Esophagus squamous epithelium (tissue), 5 donors: Measurements from ENCODE around the gene DENND4B. TPM values are rescaled to one million over a fixed set of nuclear protein-coding genes. Genes with fewer than 3 reads are reported as not detected.
"Not testable (repeated sequence)": the region's sequence is repeated elsewhere in the genome, so short reads cannot be mapped to it uniquely, and the experiment has no call there.

Experiments used
- DNase-seq: peaks from one replicate; lab custom pipeline; 2025; lab: John Stamatoyannopoulos, UW
- H3K27ac ChIP-seq, 4 donors: fragments of 200-600 bp; sonication (generic); one replicate each; pipeline ENCODE4 v1.5.1; 2016 to 2019; ENCODE audit warnings: mild to moderate bottlenecking in 1 of 4
- H3K27me3 ChIP-seq, 4 donors: fragments of 200-600 bp; sonication (generic); 1 replicate in 3 of 4; 2 replicates in 1 of 4; pipeline versions ENCODE4 v1.5.1 to v1.6.0; 2017 to 2021; ENCODE audit warnings: antibody characterized with exemption in 1 of 4
- H3K36me3 ChIP-seq, 3 donors: fragments of 200-600 bp; sonication (generic); one replicate each; pipeline ENCODE4 v1.5.1; 2016 to 2019
- H3K4me1 ChIP-seq, 3 donors: fragments of 200-600 bp; sonication (generic); one replicate each; pipeline ENCODE4 v1.5.1; 2017 to 2019
- H3K4me3 ChIP-seq, 4 donors: fragments of 200-600 bp; sonication (generic); 1 replicate in 3 of 4; 2 replicates in 1 of 4; pipeline ENCODE4 v1.5.1; 2016 to 2019; ENCODE audit warnings: mild to moderate bottlenecking in 2 of 4, moderate library complexity in 1 of 4
- H3K9me3 ChIP-seq, 3 donors: fragments of 200-600 bp; sonication (generic); one replicate each; pipeline ENCODE4 v1.5.1; 2016 to 2019
- CTCF ChIP-seq, 6 experiments: fragments of 450-650 bp in 4 of 6; fragments of 200-600 bp in 2 of 6; sonication (generic) in 2 of 6; IDR thresholded peaks; one replicate each; pipeline ENCODE4 v1.5.1; 2016 to 2019; ENCODE audit warnings: antibody characterized with exemption in 6 of 6, mild to moderate bottlenecking in 4 of 6, moderate library complexity in 4 of 6
- POLR2A ChIP-seq, 4 donors: fragments of 450-650 bp; IDR thresholded peaks; one replicate each; pipeline ENCODE4 v1.6.1; 2017; ENCODE audit warnings: antibody characterized with exemption in 4 of 4, mild to moderate bottlenecking in 4 of 4, moderate library complexity in 3 of 4
- WGBS, 2 donors: methylation state at CpG; one replicate each; pipeline ENCODE4 v1.1.5; 2018; 5-methylcytosine and 5-hydroxymethylcytosine counted together
- intact Hi-C: fragments of 100-400 bp; cut with DNase I; formaldehyde crosslinking; loops from one replicate; pipeline ENCODE4 v1.15.0; 2022
- total RNA-seq, 4 donors: library from RNA; depleted of rRNA; stranded (reverse); fragments of >200 nt; gene quantifications; one replicate each; pipeline ENCODE4 v1.1.0, GENCODE V29; 2016
- donor health status: DM: yes; HTN: yes; CAD: no.

DENND4B gene
- total RNA-seq, 4 donors from 2014 or later, result 5.9 to 31.7 (median 14.1) TPM

GRCh38 chr1:153985341-153985912 is 38.9 kb upstream of the DENND4B start:
- Histone ChIP-seq H3K9me3 (no peaks in the 10 kb centered on the region), H3K4me1 (peaks cover 8 to 39% (median 23%) of the 10 kb centered on the region in 3 donors), H3K27me3 (no peaks in the 10 kb centered on the region), H3K4me3 (peak overlapping the region; percentile 58 to 75 (median 68)), H3K36me3 (peaks cover 0 to 34% (median 8%) of the 10 kb centered on the region in 3 donors), H3K27ac (peak overlapping the region; percentile 83 to 97 (median 86))
- intact Hi-C loops, result loop anchor here (5.0 to 10.0 kb wide), 2 partner anchors 188 to 311 kb away; partner anchors contain the start of genes ILF2 and NPR1
- TF ChIP-seq POLR2A (IDR thresholded peaks at IDR 0.05) (peak in 1 of 4 donors; percentile 23), CTCF (IDR thresholded peaks at IDR 0.05) (no peak)
- 5 to 6% methylated on average over 7 of the region's 7 CpGs for WGBS, 2 donors
- no peak for DNase-seq

- no peak for DNase-seq
- Histone ChIP-seq H3K4me1 (peaks cover 4 to 33% (median 18%) of the 10 kb centered on the region in 3 donors), H3K36me3 (peaks cover 0 to 40% (median 8%) of the 10 kb centered on the region in 3 donors), H3K27me3 (no peaks in the 10 kb centered on the region), H3K4me3 (peak overlapping the region in 3 of 4 donors; percentile 64 to 75 (median 72)), H3K9me3 (no peaks in the 10 kb centered on the region), H3K27ac (peak overlapping the region in 3 of 4 donors; percentile 83 to 97 (median 89))
- 67 to 68% methylated on average over 6 of the region's 6 CpGs for WGBS, 2 donors
- TF ChIP-seq CTCF (IDR thresholded peaks at IDR 0.05) (no peak), POLR2A (IDR thresholded peaks at IDR 0.05) (no peak)
- intact Hi-C loops, result loop anchor here (10.0 kb wide), 1 partner anchor 310 kb away; the partner anchor contains the start of genes ILF2 and NPR1
Measured at GRCh38 chr1:153984123-153984894, 37.8 kb upstream of the DENND4B start.

- intact Hi-C loops, result loop anchor here (10.0 kb wide), 1 partner anchor 307 kb away; the partner anchor contains the start of genes ILF2 and NPR1
- not testable (repeated sequence) for H3K27me3 ChIP-seq, H3K4me3 ChIP-seq, H3K9me3 ChIP-seq, DNase-seq
- Histone ChIP-seq H3K36me3 (peaks cover 0 to 47% (median 8%) of the 10 kb centered on the region in 3 donors), H3K27ac (peak overlapping the region in 1 of 4 donors; percentile 3), H3K4me1 (peaks cover 10 to 44% (median 16%) of the 10 kb centered on the region in 3 donors)
- 88 to 95% methylated on average over 2 of the region's 2 CpGs for WGBS, 2 donors
Measured at GRCh38 chr1:153981735-153982134, 35.2 kb upstream of the DENND4B start.

GRCh38 chr1:153979091-153979490 is 32.6 kb upstream of the DENND4B start:
- intact Hi-C loops, result not testable (repeated sequence)
- peaks cover 8 to 70% (median 17%) of the 10 kb centered on the region in 3 donors for H3K36me3 ChIP-seq
- WGBS, 2 donors, result 84 to 96% methylated on average over 11 of the region's 12 CpGs

GRCh38 chr1:153978274-153978909 is 31.9 kb upstream of the DENND4B start:
- 48 to 54% methylated on average over 9 of the region's 9 CpGs for WGBS, 2 donors
- intact Hi-C loops, result no loop called here
- no peak for DNase-seq
- peaks cover 0 to 32% (median 19%) of the 10 kb centered on the region in 3 donors for H3K4me1 ChIP-seq
- peak overlapping the region; percentile 90 to 94 (median 94) for H3K27ac ChIP-seq
- peaks cover 8 to 72% (median 22%) of the 10 kb centered on the region in 3 donors for H3K36me3 ChIP-seq
- H3K9me3 ChIP-seq, result no peaks in the 10 kb centered on the region
- H3K27me3 ChIP-seq, result no peaks in the 10 kb centered on the region
- TF ChIP-seq CTCF (IDR thresholded peaks at IDR 0.05) (no peak), POLR2A (IDR thresholded peaks at IDR 0.05) (no peak)
- H3K4me3 ChIP-seq, result peak overlapping the region; percentile 84 to 90 (median 88)

More at GRCh38 chr1:153979091-153979490, 32.6 kb upstream of the DENND4B start:
- not testable (repeated sequence) for H3K4me3 ChIP-seq, DNase-seq, H3K27ac ChIP-seq, H3K9me3 ChIP-seq, H3K27me3 ChIP-seq
- H3K4me1 ChIP-seq, result peaks cover under 1 to 34% (median 19%) of the 10 kb centered on the region in 3 donors
